HepG2 (cell line): ENCODE data around the gene DUOXA1. TPM values are rescaled to one million over a fixed set of nuclear protein-coding genes. Genes with fewer than 3 reads are reported as not detected.
A peak's percentile ranks its signal among the peaks of the same experiment; 100 is the strongest.

Source experiments
- AGO2 ChIP-seq: fragments of 200-400 bp; formaldehyde crosslinking; optimal IDR thresholded peaks from 2 replicates; pipeline ENCODE3; 2017; ENCODE audit warnings: mild to moderate bottlenecking, low read depth, low read length, moderate library complexity
- ATAD3A ChIP-seq: sonication (generic); formaldehyde crosslinking; IDR thresholded peaks from 2 replicates; pipeline ENCODE4 v1.4.0; 2020; ENCODE audit warnings: missing genetic modification reagents
- ATF3 ChIP-seq: sonication (generic); formaldehyde crosslinking; IDR thresholded peaks from 2 replicates; pipeline ENCODE4 v1.4.0; 2020; ENCODE audit warnings: missing genetic modification reagents
- ATF6 ChIP-seq: sonication (generic); formaldehyde crosslinking; conservative IDR thresholded peaks from 2 replicates; pipeline ENCODE4 v1.4.0; 2020; ENCODE audit warnings: missing genetic modification reagents
- CHD4 ChIP-seq: fragments of 200-600 bp; sonication (generic); IDR thresholded peaks from 2 replicates; pipeline ENCODE4 v1.7.0; 2017; ENCODE audit warnings: mild to moderate bottlenecking, low read length, borderline replicate concordance
- IKZF5 ChIP-seq: IDR thresholded peaks from 2 replicates; pipeline ENCODE4 v1.6.1; 2018; ENCODE audit warnings: missing genetic modification reagents, mild to moderate bottlenecking, missing compliant biosample characterization
- KMT2A ChIP-seq: sonication (generic); formaldehyde crosslinking; IDR thresholded peaks from 2 replicates; pipeline ENCODE4 v1.4.0; 2020; ENCODE audit warnings: missing genetic modification reagents
- MED13 ChIP-seq: sonication (generic); formaldehyde crosslinking; IDR thresholded peaks from 2 replicates; pipeline ENCODE4 v1.5.0; 2020; ENCODE audit warnings: missing genetic modification reagents
- MEIS2 ChIP-seq: sonication (generic); formaldehyde crosslinking; IDR thresholded peaks from 2 replicates; pipeline ENCODE4 v1.9.0; 2021; ENCODE audit warnings: mild to moderate bottlenecking, missing genetic modification reagents
- NKX3-1 ChIP-seq: sonication (generic); formaldehyde crosslinking; IDR thresholded peaks from 2 replicates; pipeline ENCODE4 v1.5.0; 2020; ENCODE audit warnings: missing genetic modification reagents
- POLR2G ChIP-seq: fragments of 200-400 bp; formaldehyde crosslinking; IDR thresholded peaks from 2 replicates; pipeline ENCODE4 v1.6.1; 2018; ENCODE audit warnings: mild to moderate bottlenecking, low read depth, low read length, moderate library complexity
- STAG1 ChIP-seq: sonication (generic); formaldehyde crosslinking; IDR thresholded peaks from 2 replicates; pipeline ENCODE4 v1.4.0; 2020; ENCODE audit warnings: missing genetic modification reagents
- USF2 ChIP-seq, 2 experiments: sonication (generic) in 1 of 2; formaldehyde crosslinking in 1 of 2; IDR thresholded peaks; 2 replicates each; pipeline versions ENCODE4 v1.5.1 to v1.6.1; 2011 to 2020; ENCODE audit warnings: borderline replicate concordance in 1 of 2, low read depth in 1 of 2, low read length in 1 of 2, mild to moderate bottlenecking in 1 of 2, missing genetic modification reagents in 1 of 2, moderate library complexity in 1 of 2
- ZBTB7A ChIP-seq: sonication (generic); formaldehyde crosslinking; IDR thresholded peaks from 2 replicates; pipeline ENCODE4 v1.8.0; 2022; ENCODE audit warnings: mild to moderate bottlenecking, missing genetic modification reagents
- ZFP1 ChIP-seq: IDR thresholded peaks from 2 replicates; pipeline ENCODE4 v1.6.1; 2016
- ZFP41 ChIP-seq: sonication (generic); formaldehyde crosslinking; IDR thresholded peaks from 2 replicates; pipeline ENCODE4 v1.4.0; 2020; ENCODE audit warnings: mild to moderate bottlenecking, missing genetic modification reagents, borderline replicate concordance
- ZFY ChIP-seq: sonication (generic); formaldehyde crosslinking; IDR thresholded peaks from 2 replicates; pipeline ENCODE4 v1.4.0; 2020; ENCODE audit warnings: missing genetic modification reagents
- ZNF18 ChIP-seq: sonication (generic); formaldehyde crosslinking; IDR thresholded peaks from 2 replicates; pipeline ENCODE4 v1.8.0; 2022; ENCODE audit warnings: mild to moderate bottlenecking, missing genetic modification reagents; ENCODE audit not compliant: insufficient replicate concordance
- ZNF251 ChIP-seq: sonication (generic); formaldehyde crosslinking; IDR thresholded peaks from 2 replicates; pipeline ENCODE4 v1.9.0; 2021; ENCODE audit warnings: mild to moderate bottlenecking, missing genetic modification reagents
- ZNF530 ChIP-seq: sonication (generic); formaldehyde crosslinking; IDR thresholded peaks from 2 replicates; pipeline ENCODE4 v1.5.0; 2020; ENCODE audit warnings: low read depth, mild to moderate bottlenecking, missing genetic modification reagents
- ZNF776 ChIP-seq: sonication (generic); formaldehyde crosslinking; IDR thresholded peaks from 2 replicates; pipeline ENCODE4 v1.4.0; 2020; ENCODE audit warnings: mild to moderate bottlenecking, missing genetic modification reagents
- polyA plus RNA-seq, 8 experiments: library from polyadenylated mRNA; depleted of rRNA in 3 of 8; stranded (reverse) in 7 of 8; unstranded in 1 of 8; fragments of >200 nt; fragmentation: Illumina TruSeq in 4 of 8; extraction: Trizol in 4 of 8; gene quantifications; 2 replicates each; pipeline versions ENCODE4 v1.2.1 to v1.2.3, GENCODE V29; 2011 to 2016; ENCODE audit warnings: low read depth in 4 of 8, missing spikeins in 1 of 8, mixed read lengths in 1 of 8; ENCODE audit not compliant: insufficient read depth in 1 of 8
- total RNA-seq, 5 experiments: library from RNA; depleted of rRNA; stranded (reverse); fragments of >200 nt; fragmentation: Illumina TruSeq; extraction: Trizol; gene quantifications; 2 replicates each; pipeline ENCODE4 v1.2.3, GENCODE V29; 2016; ENCODE audit warnings: low read depth in 1 of 5

The DUOXA1 gene
- total and polyA plus RNA-seq, 2 of the 13 experiments (the other 11 are each of a cell fraction or from before 2014, with no cell fraction given): not detected

- TF ChIP-seq CHD4 (no peak), ZNF530 (CRISPR knock-in tag) (no peak), ZNF18 (CRISPR knock-in tag) (no peak), ATAD3A (no peak), KMT2A (no peak), ZBTB7A (CRISPR knock-in tag) (0 out of 2 replicates have a peak, but pooled peaks have one; percentile 20), ZNF251 (no peak), AGO2 (peak; percentile 51), NKX3-1 (no peak), STAG1 (CRISPR knock-in tag) (peak; percentile 97), ZFP1 (CRISPR knock-in tag) (no peak), USF2 (IDR thresholded peaks at IDR 0.05; ENCODE audit: low read depth, low read length) (no peak), USF2 (CRISPR knock-in tag; IDR thresholded peaks at IDR 0.05; ENCODE audit: borderline replicate concordance) (no peak), ATF3 (0 out of 2 replicates have a peak, but pooled peaks have one; percentile 36), IKZF5 (CRISPR knock-in tag) (peak; percentile 51; the same call in 1 of the 2 replicates), ZNF776 (CRISPR knock-in tag) (no peak), MEIS2 (CRISPR knock-in tag) (no peak), POLR2G (0 out of 2 replicates have a peak, but pooled peaks have one; percentile 12), ATF6 (CRISPR knock-in tag) (no peak), MED13 (CRISPR knock-in tag) (no peak), ZFY (CRISPR knock-in tag) (0 out of 2 replicates have a peak, but pooled peaks have one; percentile 14), ZFP41 (CRISPR knock-in tag) (no peak)
Measured at GRCh38 chr15:45162771-45163507, 33.3 kb upstream of the DUOXA1 start (continued).
